Measurements from ENCODE around the gene TAS2R30.

Gene TAS2R30, protein sequence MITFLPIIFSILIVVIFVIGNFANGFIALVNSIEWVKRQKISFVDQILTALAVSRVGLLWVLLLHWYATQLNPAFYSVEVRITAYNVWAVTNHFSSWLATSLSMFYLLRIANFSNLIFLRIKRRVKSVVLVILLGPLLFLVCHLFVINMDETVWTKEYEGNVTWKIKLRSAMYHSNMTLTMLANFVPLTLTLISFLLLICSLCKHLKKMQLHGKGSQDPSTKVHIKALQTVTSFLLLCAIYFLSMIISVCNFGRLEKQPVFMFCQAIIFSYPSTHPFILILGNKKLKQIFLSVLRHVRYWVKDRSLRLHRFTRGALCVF

DNA sequence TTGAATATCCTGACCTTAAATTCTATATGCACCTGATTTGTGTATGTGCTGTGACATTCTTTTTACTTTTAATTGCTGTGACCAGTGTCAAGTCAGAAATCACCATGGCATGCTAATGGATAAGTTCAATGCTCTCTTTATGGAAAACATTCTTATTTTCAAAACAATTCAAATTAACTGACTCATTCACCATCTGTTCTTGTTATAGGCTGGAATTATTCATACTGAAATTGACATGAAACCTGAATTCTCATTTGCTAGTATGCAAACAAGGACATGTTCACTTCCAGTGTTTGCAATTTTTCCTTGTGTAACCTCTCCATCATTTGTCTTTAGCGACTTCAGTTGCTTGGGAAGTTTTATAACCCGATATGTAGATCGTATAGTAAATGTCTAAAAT is at the start of gene TAS2R30:
Gene TAS2R30 (minus strand): TSS at position 340 of the 400 bp plus-strand sequence. CDS start 400 bp downstream, outside the sequence.
- DNase-seq = no peak

DNA sequence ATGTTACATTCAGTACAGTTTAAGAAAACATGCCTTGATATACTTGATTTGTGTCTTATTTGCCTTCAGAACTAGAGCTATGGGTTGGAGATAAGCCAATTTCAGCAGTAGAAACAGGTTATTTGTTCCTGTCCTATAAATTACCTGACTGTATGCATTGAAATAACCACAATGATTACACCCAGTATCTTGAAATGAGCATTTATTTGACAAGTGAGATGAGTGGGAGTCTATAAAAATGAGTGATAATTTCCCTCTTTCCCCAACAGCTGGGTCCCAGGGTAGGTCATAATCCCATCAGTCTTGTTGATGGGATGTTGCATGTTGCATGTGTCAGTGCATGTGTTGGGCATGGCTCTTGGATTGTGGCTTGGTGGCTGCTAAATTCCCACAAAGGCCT is 48.6 kb upstream of the TAS2R30 start:
- no peak for DNase-seq

DNA sequence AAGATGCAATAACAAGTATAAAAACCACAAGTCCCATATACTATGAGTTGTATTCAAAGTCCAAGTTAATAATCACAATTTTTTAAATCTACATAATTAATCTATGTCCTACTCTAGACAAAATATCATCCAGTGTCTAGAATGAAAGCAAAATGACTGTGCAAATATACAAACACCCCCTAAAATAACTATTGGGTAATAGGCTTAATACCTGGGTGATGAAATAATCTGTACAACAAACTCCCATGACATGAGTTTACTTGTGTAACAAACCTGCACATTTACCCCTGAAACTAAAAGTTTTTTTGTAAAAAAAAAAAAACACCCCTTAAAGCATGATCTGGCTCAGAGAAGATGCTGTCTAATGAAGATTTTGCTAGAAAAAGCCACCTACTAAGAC is 48.1 kb upstream of the TAS2R30 start:
- no peak for DNase-seq

DNA sequence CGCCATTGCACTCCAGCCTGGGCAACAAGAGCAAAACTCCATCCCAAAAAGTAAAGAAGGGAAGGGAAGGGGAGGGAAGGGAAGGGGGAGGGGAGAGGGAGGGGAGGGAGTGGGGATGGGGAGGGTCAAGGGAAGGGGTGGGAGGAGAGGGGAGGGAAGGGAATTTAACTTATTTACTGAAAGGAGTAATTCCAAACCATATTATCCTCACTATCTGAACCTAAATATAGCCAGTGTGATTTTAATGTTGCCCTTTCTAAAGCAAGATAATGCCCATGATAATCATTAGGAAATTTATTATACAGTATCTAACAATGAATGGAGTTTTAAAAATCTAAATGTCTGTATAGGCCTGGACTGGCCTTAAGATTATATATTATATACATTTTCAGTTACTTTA is 43.8 kb upstream of the TAS2R30 start:
- no peak for DNase-seq

DNA sequence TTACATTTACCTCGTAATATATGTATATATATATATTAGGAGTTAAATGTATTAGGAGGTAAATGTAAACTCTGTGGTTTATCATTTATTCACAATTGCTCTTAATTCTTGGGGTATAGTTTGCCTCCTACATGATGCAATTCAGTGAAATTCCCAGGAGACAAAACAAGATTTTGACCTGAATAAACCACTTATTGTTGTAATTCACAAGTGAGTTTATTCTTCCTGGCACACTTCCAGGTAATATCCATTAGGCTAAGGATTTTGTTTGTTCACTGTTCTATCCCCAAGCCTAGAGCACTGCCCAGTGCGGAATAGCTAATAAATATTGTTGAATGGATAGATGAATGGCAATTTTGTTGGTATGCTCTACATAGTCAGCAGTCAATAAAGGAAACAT is 39.6 kb upstream of the TAS2R30 start:
- no peak for DNase-seq

DNA sequence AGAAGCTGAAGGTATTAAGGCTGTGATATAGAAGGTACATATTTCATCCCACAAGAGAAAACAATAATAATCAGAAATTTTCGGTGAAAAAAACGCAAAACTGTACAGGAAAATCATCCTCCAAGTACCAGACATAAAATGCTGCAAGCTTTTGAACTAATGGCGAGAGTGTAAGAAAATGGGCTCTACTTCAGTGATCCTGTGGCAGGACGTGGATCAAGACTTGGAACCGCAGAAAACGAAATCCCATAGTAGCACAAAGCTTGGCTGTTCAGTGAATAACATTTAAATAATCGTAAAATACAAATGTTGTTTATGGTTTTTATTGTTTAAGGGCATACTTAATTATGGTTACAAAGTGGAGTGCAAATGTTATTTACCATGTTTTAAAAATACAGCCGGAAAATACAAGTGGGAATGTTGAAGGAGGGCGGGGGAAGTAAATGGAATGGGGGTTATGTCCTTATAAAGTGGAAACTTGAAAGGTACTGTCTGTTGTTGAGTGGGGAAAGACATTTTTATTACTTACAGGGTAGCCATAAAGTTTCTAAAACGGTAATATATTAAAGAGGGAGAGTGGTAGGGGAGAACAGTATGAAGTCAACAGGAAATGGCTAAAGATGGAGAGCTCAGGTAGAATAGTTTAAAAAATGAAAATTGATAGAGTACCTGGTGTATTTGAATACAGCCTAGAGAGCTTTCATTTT is 37.7 kb upstream of the TAS2R30 start:
- peak; percentile 23 for DNase-seq

DNA sequence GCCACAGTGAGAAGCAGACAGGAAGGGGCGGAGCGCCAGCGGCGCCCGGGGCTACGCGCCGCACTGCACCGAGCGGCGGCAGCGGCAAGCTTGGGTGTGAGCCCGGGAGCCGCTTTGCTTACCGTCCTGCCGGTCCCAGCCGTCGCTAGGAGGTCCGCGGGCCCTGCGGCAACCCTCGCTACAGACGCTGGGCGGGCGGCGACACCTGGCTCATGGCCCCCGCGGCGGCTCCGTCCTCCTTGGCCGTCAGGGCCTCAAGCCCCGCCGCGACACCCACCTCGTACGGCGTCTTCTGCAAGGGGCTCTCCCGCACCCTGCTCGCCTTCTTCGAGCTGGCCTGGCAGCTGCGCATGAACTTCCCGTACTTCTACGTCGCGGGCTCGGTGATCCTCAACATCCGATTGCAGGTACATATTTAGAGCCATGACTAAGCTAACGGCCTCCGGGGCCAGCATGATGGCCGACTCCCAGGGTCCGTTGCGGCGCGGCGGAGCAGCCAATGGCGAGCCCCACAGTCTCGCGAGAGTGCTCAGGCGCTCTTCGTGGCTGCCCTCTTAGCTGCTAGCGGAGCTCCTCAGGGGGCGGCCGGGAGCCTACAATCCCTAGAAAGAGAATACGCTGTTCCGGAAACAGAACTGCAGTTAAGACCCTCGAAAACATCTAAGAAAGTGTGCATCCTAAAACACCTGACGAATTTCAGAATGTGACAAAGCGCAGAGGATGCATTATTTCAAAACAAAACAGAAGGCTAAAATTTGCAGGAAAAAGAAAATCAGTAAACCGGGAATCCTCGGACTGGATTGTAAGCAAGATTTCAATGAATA is 36.9 kb upstream of the TAS2R30 start, which contains the start of gene SMIM10L1:
Gene SMIM10L1 (plus strand): TSS at position 50 of the 824 bp plus-strand sequence. CDS start 163 bp downstream, at position 213.
- peak; percentile 95 for DNase-seq

DNA sequence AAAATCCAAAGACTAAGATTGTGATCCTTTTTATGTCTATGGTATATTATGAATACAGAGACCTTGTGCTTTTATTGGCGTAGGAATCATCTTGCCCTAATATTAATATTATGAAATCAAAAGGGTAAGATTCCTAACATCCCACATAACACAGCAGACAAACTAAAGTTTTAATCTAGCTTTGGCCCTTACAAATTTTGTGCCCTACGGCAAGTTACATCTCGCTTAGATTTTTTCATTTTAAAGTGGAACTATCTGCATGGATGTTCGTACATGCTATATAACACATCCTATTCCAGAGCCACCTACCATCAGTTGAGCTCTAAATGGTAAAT is 36.3 kb upstream of the TAS2R30 start:
- no peak for DNase-seq

DNA sequence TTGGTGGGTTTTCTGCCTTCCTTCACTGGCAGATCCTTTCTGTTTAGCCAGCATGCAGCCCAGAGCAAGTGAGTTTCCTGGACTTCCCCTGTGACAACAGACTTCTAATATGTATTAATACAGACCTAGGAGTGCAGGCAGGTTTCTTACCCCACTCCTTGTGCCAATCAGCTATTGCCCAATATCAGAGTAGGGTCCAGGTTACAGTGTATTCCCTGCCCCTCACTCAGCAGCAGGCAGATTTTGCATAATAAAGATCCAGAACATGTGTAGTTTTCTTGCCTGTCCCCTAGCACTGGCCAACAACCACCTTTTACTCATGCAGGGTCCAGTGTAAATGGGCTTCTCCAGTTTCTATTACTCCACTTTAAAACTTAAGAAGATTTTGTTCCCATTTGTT is 31.9 kb upstream of the TAS2R30 start:
- no peak for DNase-seq

DNA sequence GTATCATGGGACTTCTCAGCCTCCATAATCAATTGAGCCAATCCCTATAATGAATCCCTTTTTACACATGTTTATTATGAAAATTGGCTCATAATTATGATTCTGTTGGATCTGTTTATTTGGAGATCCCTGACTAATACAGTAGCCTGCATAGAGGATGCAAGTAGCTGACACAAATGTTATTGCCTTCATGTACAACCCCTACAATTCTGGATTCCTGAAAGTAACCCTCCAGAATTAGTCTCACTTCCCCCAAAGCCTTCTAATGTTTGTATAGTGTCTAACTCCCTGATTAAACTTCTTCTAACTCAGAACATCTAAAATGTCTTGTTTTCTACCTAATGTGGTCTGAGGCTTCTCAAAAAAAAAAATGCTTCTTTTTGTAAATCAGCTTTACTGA is 29.9 kb upstream of the TAS2R30 start:
- DNase-seq = no peak

DNA sequence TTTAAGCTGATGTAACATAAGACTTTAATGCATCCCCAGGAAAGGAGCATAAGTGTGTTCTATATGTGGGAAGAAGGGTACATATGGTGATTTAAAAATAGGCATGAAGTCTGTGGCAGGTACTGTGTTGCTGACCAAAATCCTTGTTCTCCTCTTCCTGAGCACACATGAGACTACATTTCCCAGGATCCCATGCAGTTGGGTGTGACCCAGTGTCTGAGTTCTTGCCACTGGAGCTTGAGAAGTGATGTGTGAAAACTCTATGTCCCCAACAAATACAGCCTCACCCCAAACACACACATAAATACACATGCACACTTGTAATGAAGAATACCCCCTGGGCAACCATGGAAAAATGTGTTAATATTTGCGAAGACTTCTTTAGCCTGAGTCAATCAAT is 28.1 kb upstream of the TAS2R30 start:
- no peak for DNase-seq

DNA sequence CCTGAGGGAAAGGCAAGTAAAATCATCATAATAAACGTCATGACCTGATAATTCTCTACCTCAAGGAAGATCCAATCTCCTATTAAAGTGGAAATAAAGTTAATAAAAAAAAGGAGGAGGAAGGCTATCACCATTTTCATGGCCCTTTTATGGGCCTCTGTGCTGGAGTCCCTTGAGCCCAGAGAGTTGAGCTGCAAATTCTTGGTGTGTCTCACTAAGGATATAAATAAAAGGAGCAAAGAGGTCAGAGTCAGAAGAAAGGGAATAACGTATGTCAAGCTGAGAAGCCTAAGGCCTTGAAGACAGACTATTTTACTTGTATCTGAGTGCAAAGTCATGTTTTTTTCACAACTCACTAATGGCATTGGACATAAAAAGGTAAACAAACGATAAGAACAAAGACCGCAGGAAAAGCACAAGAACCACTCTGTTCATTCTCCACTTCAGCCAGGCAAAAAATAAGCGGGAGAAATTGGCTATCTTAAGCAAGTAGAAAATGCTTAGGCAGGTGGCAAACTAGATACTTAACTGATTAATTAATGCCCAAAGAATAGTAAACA is 24.5 kb upstream of the TAS2R30 start:
- no peak for DNase-seq

DNA sequence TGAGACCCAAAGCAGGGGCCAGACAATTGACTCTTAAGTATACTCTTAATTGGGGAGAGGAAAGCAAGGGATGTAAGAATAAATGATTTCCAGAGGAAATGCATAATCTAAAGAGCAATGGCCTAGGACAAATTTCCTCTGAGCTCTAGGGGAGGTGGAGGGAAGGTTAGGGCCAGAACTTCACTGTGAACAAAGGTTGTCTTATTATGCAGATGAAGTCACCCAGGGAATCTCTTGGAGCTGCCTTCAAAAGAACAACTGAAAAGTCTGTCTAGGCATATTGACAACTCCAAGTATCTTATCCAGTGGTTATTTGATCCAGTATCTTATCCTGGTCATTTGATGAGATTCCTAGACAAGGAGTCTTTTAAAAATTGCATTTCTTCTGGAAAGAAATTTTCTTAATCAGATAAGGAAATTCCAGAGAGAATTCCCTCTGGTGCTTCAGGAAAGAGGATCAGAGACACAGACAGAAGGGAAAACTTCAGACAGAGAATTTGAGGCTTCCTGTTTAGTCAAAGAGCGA is 20.0 kb upstream of the TAS2R30 start:
- DNase-seq = no peak

DNA sequence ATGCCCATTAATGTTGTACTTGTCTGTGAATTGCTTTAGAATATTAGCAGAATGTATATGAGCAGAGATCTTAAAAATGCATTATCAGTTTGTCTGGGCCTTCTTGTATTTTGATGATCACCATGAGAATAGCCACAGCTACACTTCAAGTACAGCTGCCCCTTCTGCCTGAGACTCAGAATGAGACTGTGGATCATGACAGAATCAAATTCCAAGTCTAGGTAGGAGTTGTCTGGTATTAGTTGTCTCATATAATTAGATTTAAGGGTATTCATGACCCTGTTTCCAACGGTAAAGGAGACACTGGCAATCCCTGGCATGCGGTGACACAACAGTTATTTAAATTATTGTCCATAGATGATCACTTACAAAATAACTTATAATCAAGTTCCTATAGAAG is 18.3 kb upstream of the TAS2R30 start:
- no peak for DNase-seq

DNA sequence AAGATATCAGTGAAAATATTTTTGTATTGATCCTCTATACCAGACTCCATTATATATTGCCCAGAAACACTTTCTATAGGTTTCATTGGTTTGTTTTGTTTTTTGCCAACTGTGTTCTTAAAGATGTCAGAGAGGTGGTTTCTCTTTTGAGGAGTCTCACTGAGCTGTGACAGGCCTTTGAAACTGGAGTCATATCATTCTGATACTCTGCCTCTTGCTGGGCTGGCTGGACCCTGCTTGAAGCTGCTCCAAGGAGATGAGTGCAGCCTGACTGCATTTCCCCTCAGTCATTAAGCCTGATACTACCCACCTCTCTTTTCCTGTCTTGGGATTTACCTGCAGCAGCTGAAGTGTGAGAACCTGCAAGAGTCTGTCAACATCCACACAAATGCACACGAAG is 16.4 kb upstream of the TAS2R30 start:
- no peak for DNase-seq

DNA sequence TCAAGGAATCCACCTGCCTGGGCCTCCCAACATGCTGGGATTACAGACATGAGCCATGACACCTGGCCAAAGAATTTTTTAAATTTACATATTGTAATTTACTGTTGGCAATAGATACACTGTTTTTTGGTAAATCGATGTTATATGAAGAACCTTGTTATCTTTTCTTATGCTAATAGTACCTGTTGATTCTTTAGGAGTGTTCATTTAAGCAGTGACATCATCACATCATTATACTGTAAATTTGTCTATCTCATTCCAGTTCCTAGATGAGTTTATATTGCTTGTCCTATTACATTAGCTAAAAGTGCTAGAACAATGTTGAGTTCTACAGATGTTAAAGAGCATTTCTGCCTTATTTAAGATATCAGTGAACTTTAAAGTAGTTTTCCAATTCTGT is 13.0 kb upstream of the TAS2R30 start:
- no peak for DNase-seq

DNA sequence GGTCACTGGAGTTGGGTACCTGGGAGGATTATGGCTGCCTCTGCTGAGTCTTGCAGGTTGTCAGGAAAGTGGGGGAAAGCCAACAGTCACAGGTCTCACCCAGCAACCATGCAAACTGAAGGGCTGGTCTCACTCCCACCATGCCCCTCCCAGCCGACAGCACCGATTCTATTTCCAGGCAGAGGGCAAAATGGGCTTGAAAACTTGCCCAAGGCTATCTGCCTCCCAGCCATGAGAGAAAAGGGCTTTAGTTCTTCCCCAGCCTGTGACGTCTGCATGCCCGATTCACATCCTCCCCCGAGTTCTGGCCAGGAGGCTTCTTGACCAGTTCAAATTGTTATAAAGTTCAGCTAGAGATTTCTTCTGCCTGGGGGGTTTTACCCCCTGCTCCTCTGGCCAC is 9.9 kb upstream of the TAS2R30 start:
- no peak for DNase-seq

DNA sequence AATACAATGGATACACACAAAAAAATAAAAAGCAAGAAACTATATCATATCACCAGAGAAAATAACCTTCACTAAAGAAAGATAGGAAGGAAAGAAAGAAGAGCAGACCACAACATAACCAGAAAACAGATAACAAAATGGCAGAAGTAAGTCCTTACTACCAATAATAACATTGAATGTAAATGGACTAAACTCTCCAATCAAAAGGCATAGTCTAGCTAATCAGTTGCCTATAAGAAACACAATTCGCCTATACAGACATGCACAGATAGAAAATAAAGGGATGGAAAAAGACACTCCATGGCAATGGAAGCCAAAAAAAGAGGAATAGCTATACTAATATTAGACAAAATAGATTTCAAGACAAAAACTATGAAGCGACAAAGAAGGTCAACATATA is 8.9 kb upstream of the TAS2R30 start:
- no peak for DNase-seq

DNA sequence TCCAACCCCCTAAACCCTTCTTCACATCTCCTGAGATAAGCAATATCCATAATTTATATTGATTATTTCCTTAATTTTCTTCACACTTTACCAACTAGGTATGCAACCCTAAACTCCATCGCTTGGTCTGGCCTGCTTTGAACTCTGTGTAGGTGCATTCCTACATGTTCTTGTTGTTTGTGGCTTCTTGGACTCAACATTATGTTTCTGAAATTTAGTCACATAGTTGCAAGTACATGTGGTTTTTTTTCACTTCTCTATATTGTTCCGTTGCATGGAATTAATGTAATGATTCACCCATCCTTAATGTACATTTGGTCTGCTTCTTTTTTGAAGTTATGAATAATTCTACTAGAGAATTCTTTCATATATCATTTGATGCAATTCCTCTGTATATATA is 1.6 kb upstream of the TAS2R30 start:
- no peak for DNase-seq

DNA sequence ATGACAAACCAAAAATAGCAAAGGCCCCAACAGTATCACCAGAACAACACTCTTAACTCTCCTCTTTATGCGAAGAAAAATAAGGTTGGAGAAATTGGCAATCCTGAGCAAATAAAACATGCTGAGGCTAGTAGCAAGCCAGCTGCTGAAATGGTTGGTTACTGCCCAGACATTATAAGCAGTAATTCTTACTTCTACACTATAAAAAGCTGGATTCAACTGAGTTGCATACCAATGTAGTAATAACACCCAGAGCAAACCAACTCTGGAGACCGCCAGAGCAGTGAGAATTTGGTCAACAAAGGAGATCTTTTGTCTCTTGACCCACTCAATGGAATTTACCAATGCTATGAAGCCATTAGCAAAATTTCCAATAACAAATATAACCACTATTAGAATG is 628 bp downstream of the TAS2R30 start:
- DNase-seq = no peak

DNA sequence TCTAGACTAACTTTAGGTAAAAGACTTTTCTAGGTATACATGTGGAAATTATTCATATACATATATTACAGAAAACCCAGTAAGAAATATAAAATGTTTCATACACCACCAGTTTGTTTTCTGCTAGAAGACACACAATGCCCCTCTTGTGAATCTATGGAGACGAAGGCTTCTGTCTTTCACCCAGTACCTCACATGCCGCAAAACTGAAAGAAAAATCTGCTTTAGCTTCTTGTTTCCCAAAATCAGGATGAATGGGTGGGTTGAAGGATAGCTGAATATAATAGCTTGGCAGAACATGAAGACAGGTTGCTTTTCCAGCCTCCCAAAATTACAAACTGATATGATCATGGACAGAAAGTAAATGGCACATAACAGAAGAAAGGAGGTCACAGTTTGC is 1.3 kb downstream of the TAS2R30 start:
- DNase-seq = no peak

DNA sequence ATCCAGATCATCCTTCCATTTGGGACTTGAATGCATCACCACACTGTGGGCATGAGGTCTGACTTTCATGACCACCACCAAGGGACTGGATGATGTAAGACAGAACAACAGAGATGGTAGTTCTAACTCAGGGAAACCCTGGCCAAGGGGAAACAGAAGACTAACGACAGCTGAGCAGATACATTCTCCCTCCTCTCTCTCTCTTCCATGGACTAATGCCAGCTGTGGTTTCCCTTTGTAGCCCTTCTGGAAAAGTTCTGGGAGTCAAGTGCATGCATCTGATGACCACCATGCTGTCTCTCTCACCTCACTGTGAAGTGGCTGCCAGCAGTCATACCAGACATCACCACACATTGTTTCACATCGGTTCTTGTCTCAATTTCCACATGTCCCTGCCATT is 3.4 kb downstream of the TAS2R30 start:
- no peak for DNase-seq

DNA sequence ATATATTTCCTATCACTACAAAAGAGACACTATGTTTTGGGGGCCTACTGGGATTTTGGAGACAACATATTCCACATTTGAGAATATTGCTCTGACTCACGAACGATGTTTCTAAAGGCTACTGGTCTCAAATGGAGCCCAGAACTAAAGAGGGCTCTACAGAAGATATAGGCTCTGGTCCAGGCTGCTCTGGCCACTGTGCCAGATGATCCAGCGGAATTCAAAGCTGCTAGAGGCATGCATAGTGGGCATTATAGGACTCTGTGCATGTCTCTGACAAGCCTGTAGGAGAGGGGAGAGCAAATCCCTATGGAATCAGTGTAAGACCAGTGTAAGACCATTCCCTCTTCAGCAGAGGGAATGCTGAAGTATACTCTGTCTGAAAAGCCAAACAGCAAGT is 4.1 kb downstream of the TAS2R30 start:
- DNase-seq = no peak
